ENCODE measurements around the gene SPRR2F. TPM values are rescaled to one million over a fixed set of nuclear protein-coding genes. Genes with fewer than 3 reads are reported as not detected.

SPRR2F gene
- total and polyA plus RNA-seq, 2 donors (not counting 3 experiments of a cell fraction or from before 2014, with no cell fraction given): not detected

DNA sequence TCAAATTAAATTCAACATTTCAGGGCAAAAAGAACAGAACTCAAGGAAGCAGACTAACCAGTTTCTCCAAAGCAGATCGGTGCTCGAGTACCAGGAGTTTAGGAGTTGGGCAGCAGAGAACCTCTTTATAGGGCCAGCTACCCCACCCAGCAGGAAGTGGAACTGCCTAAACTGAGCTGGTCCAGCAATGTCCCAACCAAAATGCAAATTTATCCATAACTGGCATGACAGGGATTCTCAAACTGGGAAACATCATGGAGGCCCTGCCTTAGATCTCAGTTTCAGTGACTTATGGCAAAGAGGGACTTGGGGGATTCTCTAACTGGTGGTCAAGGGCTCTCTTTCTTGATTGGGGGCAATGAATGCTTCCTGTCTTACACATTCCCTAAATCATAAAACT is 41.8 kb downstream of the SPRR2F start, which contains the start of gene SPRR2B:
Gene SPRR2B, minus strand, starts transcription at position 101 of the 400 bp plus-strand sequence. CDS start 772 bp downstream, outside the sequence.
- H3K79me2 ChIP-seq (ENCODE audit: control insufficient read depth, insufficient read depth, low read length): no peaks in the 10 kb centered on the region
- dilution Hi-C loops (cut with MboI; ENCODE audit: extremely low pct_ligation_motif_present, low sequenced_read_pairs) (no loop called here), intact Hi-C loops (cut with micrococcal nuclease) (no loop called here)
- H3K27me3 ChIP-seq (ENCODE audit: control insufficient read depth in 2 of 2, insufficient read depth in 2 of 2, low read length in 2 of 2): no peaks in the 10 kb centered on the region
- no peak within 1 kb of the TSS for H3K4me2 ChIP-seq (ENCODE audit: insufficient read depth, low read length)
- DNase-seq (ENCODE audit: low read depth, low spot score) (no peak), FAIRE-seq (no peak)
- ChIA-PET POLR2A (no interaction called here), CTCF (no interaction called here)
- TF ChIP-seq FOS (IDR thresholded peaks at IDR 0.05; ENCODE audit: borderline replicate concordance, insufficient read depth, low read length) (no peak), EZH2 (IDR thresholded peaks at IDR 0.05; ENCODE audit: borderline replicate concordance, low read depth, low read length, severe bottlenecking) (no peak), POLR2A (IDR thresholded peaks at IDR 0.05; ENCODE audit: low read depth, low read length) (no peak), MYC (IDR thresholded peaks at IDR 0.05; ENCODE audit: low read depth, low read length) (no peak), POLR2AphosphoS5 (IDR thresholded peaks at IDR 0.05; ENCODE audit: insufficient read depth, low read depth, low read length) (no peak), JUN (IDR thresholded peaks at IDR 0.05; ENCODE audit: borderline replicate concordance, insufficient read depth, insufficient read length, low read depth) (no peak), GATA2 (IDR thresholded peaks at IDR 0.05; ENCODE audit: insufficient read depth, insufficient read length, low read depth, low read length) (no peak)
- TF ChIP-seq, protein P1, sequence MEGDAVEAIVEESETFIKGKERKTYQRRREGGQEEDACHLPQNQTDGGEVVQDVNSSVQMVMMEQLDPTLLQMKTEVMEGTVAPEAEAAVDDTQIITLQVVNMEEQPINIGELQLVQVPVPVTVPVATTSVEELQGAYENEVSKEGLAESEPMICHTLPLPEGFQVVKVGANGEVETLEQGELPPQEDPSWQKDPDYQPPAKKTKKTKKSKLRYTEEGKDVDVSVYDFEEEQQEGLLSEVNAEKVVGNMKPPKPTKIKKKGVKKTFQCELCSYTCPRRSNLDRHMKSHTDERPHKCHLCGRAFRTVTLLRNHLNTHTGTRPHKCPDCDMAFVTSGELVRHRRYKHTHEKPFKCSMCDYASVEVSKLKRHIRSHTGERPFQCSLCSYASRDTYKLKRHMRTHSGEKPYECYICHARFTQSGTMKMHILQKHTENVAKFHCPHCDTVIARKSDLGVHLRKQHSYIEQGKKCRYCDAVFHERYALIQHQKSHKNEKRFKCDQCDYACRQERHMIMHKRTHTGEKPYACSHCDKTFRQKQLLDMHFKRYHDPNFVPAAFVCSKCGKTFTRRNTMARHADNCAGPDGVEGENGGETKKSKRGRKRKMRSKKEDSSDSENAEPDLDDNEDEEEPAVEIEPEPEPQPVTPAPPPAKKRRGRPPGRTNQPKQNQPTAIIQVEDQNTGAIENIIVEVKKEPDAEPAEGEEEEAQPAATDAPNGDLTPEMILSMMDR (IDR thresholded peaks at IDR 0.05; ENCODE audit: extremely low read depth in 1 of 2, insufficient read depth in 1 of 2, low read depth in 1 of 2, low read length in 2 of 2): no peak
- TF ChIP-seq, protein P2, sequence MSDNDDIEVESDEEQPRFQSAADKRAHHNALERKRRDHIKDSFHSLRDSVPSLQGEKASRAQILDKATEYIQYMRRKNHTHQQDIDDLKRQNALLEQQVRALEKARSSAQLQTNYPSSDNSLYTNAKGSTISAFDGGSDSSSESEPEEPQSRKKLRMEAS (IDR thresholded peaks at IDR 0.05; ENCODE audit: insufficient read depth, insufficient read length): no peak
- no peaks in the 10 kb centered on the region for H3K4me1 ChIP-seq (ENCODE audit: control insufficient read depth, extremely low read depth, insufficient read depth, low read length)
- no peak within 1 kb of the TSS for H3K27ac ChIP-seq (ENCODE audit: insufficient read depth, low read depth, low read length)
- H3K36me3 ChIP-seq (ENCODE audit: control insufficient read depth in 2 of 2, extremely low read depth in 1 of 2, insufficient read depth in 2 of 2, low read length in 2 of 2): no peaks in the 10 kb centered on the region
- no peaks in the 10 kb centered on the region for H3K9me3 ChIP-seq (replicated peaks; ENCODE audit: control insufficient read depth, insufficient read depth, low read length)
- no TSS peak for BruUV-seq (replicated peaks)
- H2AFZ ChIP-seq (ENCODE audit: low read depth, low read length): no peak within 1 kb of the TSS
- H3K9me1 ChIP-seq (replicated peaks; ENCODE audit: control insufficient read depth, extremely low read depth, insufficient read depth, low read length): no peaks in the 10 kb centered on the region
- no peak within 1 kb of the TSS for H3K4me3 ChIP-seq (replicated peaks in 1 of 3; ENCODE audit: insufficient read depth in 1 of 3, low read depth in 1 of 3, low read length in 3 of 3)
- H3K9ac ChIP-seq (replicated peaks; ENCODE audit: extremely low read depth, insufficient read depth, low read length): no peak within 1 kb of the TSS
- no peaks in the 10 kb centered on the region for H4K20me1 ChIP-seq (replicated peaks; ENCODE audit: control insufficient read depth, extremely low read depth, insufficient read depth, low read length)
